CD4-positive, alpha-beta T cell (primary cell): Measurements from ENCODE around the gene GJA5. TPM values are rescaled to one million over a fixed set of nuclear protein-coding genes. Genes with fewer than 3 reads are reported as not detected.

ENCODE experiments used
- ATAC-seq: fragments of 200-7000 bp; cut with Tn5 transposase; one replicate; pipeline ENCODE4 v1.10.0; 2022; ENCODE audit warnings: mild to moderate bottlenecking; ENCODE audit not compliant: poor library complexity
- CTCF ChIA-PET: fragments of 350-600 bp; sonication (Branson Sonifier 250); formaldehyde crosslinking; loops from one replicate; lab custom pipeline; 2021; ENCODE audit warnings: antibody characterized with exemption, inconsistent platforms; lab: Charles Lee
- POLR2A ChIA-PET: fragments of 350-600 bp; sonication (Branson Sonifier 250); formaldehyde crosslinking; loops from one replicate; lab custom pipeline; 2021; ENCODE audit warnings: antibody characterized with exemption, inconsistent platforms; lab: Charles Lee
- DNase-seq, 14 experiments: peaks; one replicate each; pipeline ENCODE4 v3.0.0-alpha.2; 2013 to 2020; ENCODE audit warnings: mixed read lengths in 2 of 14
- H3K27ac ChIP-seq, 2 donors: one replicate each; pipeline versions ENCODE4 v1.5.1 to v1.7.0; 2013; ENCODE audit warnings: low read length in 2 of 2, low read depth in 1 of 2, mild to moderate bottlenecking in 1 of 2
- H3K27me3 ChIP-seq, 2 experiments: 1 replicate in 1 of 2; 2 replicates in 1 of 2; pipeline versions ENCODE4 v1.6.1 to v1.7.0; 2013; ENCODE audit warnings: low read length in 2 of 2, control low read depth in 1 of 2, mild to moderate bottlenecking in 1 of 2, moderate library complexity in 1 of 2; ENCODE audit not compliant: insufficient read depth in 2 of 2, control insufficient read depth in 1 of 2
- H3K36me3 ChIP-seq: one replicate; pipeline ENCODE4 v1.6.1; 2013; ENCODE audit warnings: low read length, control low read depth; ENCODE audit not compliant: insufficient read depth
- H3K4me1 ChIP-seq: one replicate; pipeline ENCODE4 v1.6.1; 2013; ENCODE audit warnings: low read length, control low read depth; ENCODE audit not compliant: insufficient read depth
- H3K4me3 ChIP-seq: one replicate; pipeline ENCODE4 v1.5.1; 2013; ENCODE audit warnings: mild to moderate bottlenecking, low read length, moderate library complexity
- H3K9me3 ChIP-seq, 2 experiments: 1 replicate in 1 of 2; 2 replicates in 1 of 2; pipeline versions ENCODE4 v1.6.1 to v1.7.0; 2013; ENCODE audit warnings: low read length in 2 of 2, mild to moderate bottlenecking in 2 of 2, control low read depth in 1 of 2, moderate library complexity in 1 of 2; ENCODE audit not compliant: control insufficient read depth in 1 of 2, insufficient read depth in 1 of 2
- H3K27ac Mint-ChIP-seq: one replicate; pipeline ENCODE4 v1.8.0; 2020; ENCODE audit warnings: mixed read lengths
- H3K27me3 Mint-ChIP-seq: one replicate; pipeline ENCODE4 v1.8.0; 2021; ENCODE audit warnings: mixed read lengths
- H3K36me3 Mint-ChIP-seq: one replicate; pipeline ENCODE4 v1.8.0; 2021; ENCODE audit warnings: low read depth, mixed read lengths
- H3K4me1 Mint-ChIP-seq: one replicate; pipeline ENCODE4 v1.8.0; 2021; ENCODE audit warnings: low read depth, mixed read lengths
- H3K4me3 Mint-ChIP-seq: one replicate; pipeline ENCODE4 v1.8.0; 2020; ENCODE audit warnings: mild to moderate bottlenecking, mixed read lengths
- H3K9me3 Mint-ChIP-seq: one replicate; pipeline ENCODE4 v1.8.0; 2020; ENCODE audit warnings: mixed read lengths
- CTCF ChIP-seq: fragments of 200-600 bp; IDR thresholded peaks from one replicate; pipeline ENCODE4 v1.8.0; 2022; ENCODE audit warnings: antibody characterized with exemption, mild to moderate bottlenecking
- intact Hi-C, 2 experiments: fragments of 100-400 bp; cut with DNase I in 1 of 2; cut with micrococcal nuclease in 1 of 2; formaldehyde crosslinking; loops; one replicate each; pipeline versions ENCODE4 v1.15.1 to v1.9.0; 2023 to 2025; cut with DNase I, micrococcal nuclease
- total RNA-seq, 174 experiments: library from RNA in 2 of 174; stranded (reverse) in 2 of 174; gene quantifications; one replicate each; pipeline ENCODE4 v1.2.3 and lab custom pipeline; 2021 to 2026

GJA5 gene
- total RNA-seq, 2 experiments from 2014 or later, result not detected

GRCh38 chr1:147807405-147807804 is 47.0 kb upstream of the GJA5 start:
- Mint-ChIP-seq H3K4me3 (no peak overlapping the region), H3K27ac (no peak overlapping the region), H3K4me1 (no peaks in the 10 kb centered on the region), H3K36me3 (no peaks in the 10 kb centered on the region), H3K9me3 (no peaks in the 10 kb centered on the region), H3K27me3 (no peaks in the 10 kb centered on the region)
- Histone ChIP-seq H3K4me1 (no peaks in the 10 kb centered on the region), H3K9me3 (no peaks in the 10 kb centered on the region), H3K27ac (no peak overlapping the region), H3K36me3 (no peaks in the 10 kb centered on the region), H3K4me3 (no peak overlapping the region), H3K27me3 (no peaks in the 10 kb centered on the region)
- DNase-seq, result no peak
- TF ChIP-seq CTCF, result no peak
- CTCF ChIA-PET, result no interaction called here
- POLR2A ChIA-PET, result interaction anchor here (0.6 kb wide), 1 partner anchor 54 kb away, joined by 3 read pairs; no protein-coding TSS in a partner anchor
- intact Hi-C loops, result no loop called here
- ATAC-seq, result no peak

- Mint-ChIP-seq H3K27me3 (no peaks in the 10 kb centered on the region), H3K27ac (no peak overlapping the region), H3K36me3 (no peaks in the 10 kb centered on the region), H3K4me3 (no peak overlapping the region), H3K9me3 (no peaks in the 10 kb centered on the region), H3K4me1 (no peaks in the 10 kb centered on the region)
- H3K9me3 ChIP-seq, result no peaks in the 10 kb centered on the region
- no peaks in the 10 kb centered on the region for H3K36me3 ChIP-seq
- DNase-seq (no peak), ATAC-seq (no peak)
- ChIA-PET CTCF (no interaction called here), POLR2A (no interaction called here)
- no peak for TF ChIP-seq CTCF
- H3K27ac ChIP-seq, result no peak overlapping the region
- peaks cover 0 to 2% of the 10 kb centered on the region in 2 experiments for H3K27me3 ChIP-seq
- intact Hi-C loops, result no loop called here
- H3K4me3 ChIP-seq, result no peak overlapping the region
- H3K4me1 ChIP-seq, result no peaks in the 10 kb centered on the region
Observed at GRCh38 chr1:147804942-147805723, 44.7 kb upstream of the GJA5 start.

DNA sequence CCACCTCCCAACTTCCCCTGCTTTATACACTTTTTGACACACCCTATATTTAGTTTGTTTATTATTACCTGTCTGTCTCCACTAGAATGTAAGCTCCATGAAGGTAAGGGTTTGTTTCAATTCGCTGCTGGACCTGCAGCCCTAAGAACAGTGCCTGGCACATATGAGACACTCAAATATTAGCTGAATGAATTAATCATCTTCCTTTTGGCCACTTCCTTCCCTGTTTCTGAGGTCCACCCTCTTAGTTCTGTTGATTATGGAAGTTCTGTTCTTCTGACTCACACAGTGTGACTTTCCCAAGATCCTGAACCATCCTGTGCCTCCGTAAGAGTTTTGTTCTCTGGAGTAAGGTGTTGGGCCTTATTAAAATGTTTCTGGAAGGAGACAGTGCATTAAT is 40.4 kb upstream of the GJA5 start:
- no peaks in the 10 kb centered on the region for H3K4me1 Mint-ChIP-seq
- H3K27ac ChIP-seq, result no peak overlapping the region
- no peak for ATAC-seq
- DNase-seq, result no peak
- no peak overlapping the region for H3K4me3 ChIP-seq
- no peaks in the 10 kb centered on the region for H3K9me3 ChIP-seq
- TF ChIP-seq CTCF, result no peak
- POLR2A ChIA-PET, result no interaction called here
- H3K27ac Mint-ChIP-seq, result no peak overlapping the region
- no peaks in the 10 kb centered on the region for H3K36me3 Mint-ChIP-seq
- CTCF ChIA-PET, result no interaction called here
- intact Hi-C loops, result no loop called here
- no peaks in the 10 kb centered on the region for H3K9me3 Mint-ChIP-seq
- no peaks in the 10 kb centered on the region for H3K4me1 ChIP-seq
- no peak overlapping the region for H3K4me3 Mint-ChIP-seq
- H3K27me3 ChIP-seq, result peaks cover 0 to 2% of the 10 kb centered on the region in 2 experiments
- no peaks in the 10 kb centered on the region for H3K36me3 ChIP-seq
- H3K27me3 Mint-ChIP-seq, result peaks cover 12% of the 10 kb centered on the region
